Gastrocnemius medialis (tissue), 4 donors: ENCODE measurements around the gene PDE5A.

ENCODE experiments used
- CTCF ChIP-seq, 5 experiments: fragments of 450-650 bp in 3 of 5; fragments of 200-600 bp in 2 of 5; sonication (generic) in 2 of 5; IDR thresholded peaks in 4 of 5; conservative IDR thresholded peaks in 1 of 5; 1 replicate in 4 of 5; 2 replicates in 1 of 5; pipeline ENCODE4 v1.5.1; 2016 to 2019; ENCODE audit warnings: antibody characterized with exemption in 5 of 5, mild to moderate bottlenecking in 3 of 5, moderate library complexity in 3 of 5
- POLR2A ChIP-seq, 2 donors: fragments of 450-650 bp; IDR thresholded peaks; one replicate each; pipeline ENCODE4 v1.6.1; 2017; ENCODE audit warnings: antibody characterized with exemption in 2 of 2, mild to moderate bottlenecking in 2 of 2, moderate library complexity in 2 of 2

DNA sequence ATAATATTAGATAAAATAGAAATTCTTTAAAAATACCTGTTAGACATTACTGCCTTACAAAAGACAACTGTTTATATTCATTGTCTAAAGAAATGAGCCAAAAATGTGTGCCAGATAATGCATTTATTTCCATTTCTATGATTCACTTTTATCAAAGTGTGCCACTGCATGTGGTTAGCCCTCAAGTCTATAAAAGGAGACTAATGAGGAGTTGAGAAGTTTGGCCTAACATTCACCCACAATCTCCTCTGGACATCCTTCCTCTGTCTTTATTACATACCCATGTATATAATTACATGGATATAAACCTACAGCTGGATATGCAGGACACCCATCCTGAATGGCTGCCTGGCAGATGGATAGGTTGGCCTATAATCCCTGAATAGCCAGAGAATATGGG, 42.6 kb upstream of the PDE5A start:
- TF ChIP-seq POLR2A (IDR thresholded peaks at IDR 0.05), result no peak
- TF ChIP-seq CTCF (IDR thresholded peaks at IDR 0.05 in 4 of 5, conservative IDR thresholded peaks at IDR 0.05 in 1 of 5), result no peak
